ENCODE results near the gene ULK1. TPM values are rescaled to one million over a fixed set of nuclear protein-coding genes. Genes with fewer than 3 reads are reported as not detected.

ULK1 gene
- total and polyA plus RNA-seq, 2 of the 13 experiments (the other 11 are each of a cell fraction or from before 2014, with no cell fraction given): 2.8 to 10.1 TPM

DNA sequence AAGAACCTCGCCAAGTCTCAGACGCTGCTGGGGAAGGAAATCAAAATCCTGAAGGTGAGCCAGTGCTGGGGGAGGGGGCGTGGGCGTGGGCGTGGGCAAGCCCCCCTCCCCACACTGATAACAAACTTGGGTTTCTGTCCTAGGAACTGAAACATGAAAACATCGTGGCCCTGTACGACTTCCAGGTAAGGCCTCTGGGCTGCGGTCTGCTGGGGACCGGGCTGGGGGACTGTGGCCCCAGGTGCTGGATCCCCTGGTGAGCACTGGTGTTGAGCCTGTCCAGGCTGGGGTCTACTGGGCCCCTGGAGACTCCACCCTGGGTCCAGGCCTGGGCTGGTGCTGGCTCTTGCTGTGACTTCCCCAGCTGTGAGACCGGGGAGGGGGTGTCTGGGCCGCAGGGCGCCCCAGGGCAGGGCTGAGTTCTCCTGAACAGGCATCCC, 1.2 kb downstream of the ULK1 start:
- intact Hi-C loops (cut with micrococcal nuclease; ENCODE audit: unreplicated experiment): loop anchor here (1.0 to 10.0 kb wide), 2 partner anchors 35 to 61 kb away; no protein-coding TSS in a partner anchor
- ATAC-seq: peak; percentile 42
- DNase-seq (ENCODE audit: low spot score): no peak
- 2% methylated on average over 9 of the region's 12 CpGs for WGBS (ENCODE audit: low lambda C conversion rate)
- ChIA-PET CTCF (ENCODE audit: low intra/inter-chr PET ratio, low total read pairs) (no interaction called here), POLR2A (interaction anchor here (1.3 to 1.6 kb wide), 4 partner anchors 32 to 42 kb away, joined by 3 to 8 read pairs (median 6); no protein-coding TSS in a partner anchor)
- TSS peak; percentile 65 for BruUV-seq (replicated peaks)
- peak overlapping the region; percentile 66 to 82 (median 72) for H3K4me3 ChIP-seq (replicated peaks in 1 of 3; ENCODE audit: insufficient read depth in 1 of 3, low read depth in 2 of 3, low read length in 3 of 3)
- FAIRE-seq: no peak
- peaks cover 15% of the 10 kb centered on the region; the same call in 1 of the 2 replicates for H4K20me1 ChIP-seq (ENCODE audit: insufficient read depth, low read length)
- peaks cover 24% of the 10 kb centered on the region for H3K4me1 ChIP-seq (ENCODE audit: insufficient read depth, low read length)
- peak overlapping the region; percentile 89 for H3K4me2 ChIP-seq (ENCODE audit: low read depth, low read length)
- peak overlapping the region; percentile 79 for H3K27ac ChIP-seq (ENCODE audit: extremely low read length, insufficient read depth, low read length)
- in situ Hi-C loops (cut with HindIII; ENCODE audit: extremely low pct_ligation_motif_present, low pct_unique_long_range_greater_than_20kb): no loop called here
- H3K27me3 ChIP-seq (ENCODE audit: control insufficient read depth in 1 of 2, insufficient read depth in 2 of 2, low read length in 2 of 2): peaks cover 0 to 2% of the 10 kb centered on the region in 2 experiments; a peak in 3 of 5 replicates
- peak overlapping the region; percentile 74 for H3K9ac ChIP-seq (ENCODE audit: insufficient read depth, low read depth, low read length)
- peaks cover 9% of the 10 kb centered on the region for H3K79me2 ChIP-seq (ENCODE audit: insufficient read depth, low read length)
- no peaks in the 10 kb centered on the region for H3K9me3 ChIP-seq (ENCODE audit: low read length)
- H2AFZ ChIP-seq (ENCODE audit: low read length): no peak overlapping the region
- peaks cover 1 to 5% of the 10 kb centered on the region in 2 experiments; a peak in 3 of 5 replicates for H3K36me3 ChIP-seq (replicated peaks in 1 of 2; ENCODE audit: control insufficient read depth in 1 of 2, insufficient read depth in 2 of 2, low read length in 2 of 2)
- TF ChIP-seq, protein P1, sequence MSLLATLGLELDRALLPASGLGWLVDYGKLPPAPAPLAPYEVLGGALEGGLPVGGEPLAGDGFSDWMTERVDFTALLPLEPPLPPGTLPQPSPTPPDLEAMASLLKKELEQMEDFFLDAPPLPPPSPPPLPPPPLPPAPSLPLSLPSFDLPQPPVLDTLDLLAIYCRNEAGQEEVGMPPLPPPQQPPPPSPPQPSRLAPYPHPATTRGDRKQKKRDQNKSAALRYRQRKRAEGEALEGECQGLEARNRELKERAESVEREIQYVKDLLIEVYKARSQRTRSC (CRISPR knock-in tag; IDR thresholded peaks at IDR 0.05; ENCODE audit: low read depth): no peak
- TF ChIP-seq SIN3B (IDR thresholded peaks at IDR 0.05; ENCODE audit: low read length) (0 out of 2 replicates have a peak, but pooled peaks have one; percentile 41), ZBTB20 (CRISPR knock-in tag; IDR thresholded peaks at IDR 0.05; ENCODE audit: borderline replicate concordance, low read depth) (no peak), ZNF572 (CRISPR knock-in tag; IDR thresholded peaks at IDR 0.05) (peak; percentile 29; the same call in 1 of the 2 replicates), U2AF1 (optimal IDR thresholded peaks at IDR 0.05; ENCODE audit: low read depth, low read length) (peak; percentile 29), ZNF251 (CRISPR knock-in tag; IDR thresholded peaks at IDR 0.05) (0 out of 2 replicates have a peak, but pooled peaks have one; percentile 52), ZNF234 (CRISPR knock-in tag; conservative IDR thresholded peaks at IDR 0.05) (0 out of 2 replicates have a peak, but pooled peaks have one; percentile 72)
- TF ChIP-seq, protein P2, sequence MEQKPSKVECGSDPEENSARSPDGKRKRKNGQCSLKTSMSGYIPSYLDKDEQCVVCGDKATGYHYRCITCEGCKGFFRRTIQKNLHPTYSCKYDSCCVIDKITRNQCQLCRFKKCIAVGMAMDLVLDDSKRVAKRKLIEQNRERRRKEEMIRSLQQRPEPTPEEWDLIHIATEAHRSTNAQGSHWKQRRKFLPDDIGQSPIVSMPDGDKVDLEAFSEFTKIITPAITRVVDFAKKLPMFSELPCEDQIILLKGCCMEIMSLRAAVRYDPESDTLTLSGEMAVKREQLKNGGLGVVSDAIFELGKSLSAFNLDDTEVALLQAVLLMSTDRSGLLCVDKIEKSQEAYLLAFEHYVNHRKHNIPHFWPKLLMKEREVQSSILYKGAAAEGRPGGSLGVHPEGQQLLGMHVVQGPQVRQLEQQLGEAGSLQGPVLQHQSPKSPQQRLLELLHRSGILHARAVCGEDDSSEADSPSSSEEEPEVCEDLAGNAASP (CRISPR knock-in tag; IDR thresholded peaks at IDR 0.05; ENCODE audit: borderline replicate concordance): no peak
- TF ChIP-seq, protein P3, sequence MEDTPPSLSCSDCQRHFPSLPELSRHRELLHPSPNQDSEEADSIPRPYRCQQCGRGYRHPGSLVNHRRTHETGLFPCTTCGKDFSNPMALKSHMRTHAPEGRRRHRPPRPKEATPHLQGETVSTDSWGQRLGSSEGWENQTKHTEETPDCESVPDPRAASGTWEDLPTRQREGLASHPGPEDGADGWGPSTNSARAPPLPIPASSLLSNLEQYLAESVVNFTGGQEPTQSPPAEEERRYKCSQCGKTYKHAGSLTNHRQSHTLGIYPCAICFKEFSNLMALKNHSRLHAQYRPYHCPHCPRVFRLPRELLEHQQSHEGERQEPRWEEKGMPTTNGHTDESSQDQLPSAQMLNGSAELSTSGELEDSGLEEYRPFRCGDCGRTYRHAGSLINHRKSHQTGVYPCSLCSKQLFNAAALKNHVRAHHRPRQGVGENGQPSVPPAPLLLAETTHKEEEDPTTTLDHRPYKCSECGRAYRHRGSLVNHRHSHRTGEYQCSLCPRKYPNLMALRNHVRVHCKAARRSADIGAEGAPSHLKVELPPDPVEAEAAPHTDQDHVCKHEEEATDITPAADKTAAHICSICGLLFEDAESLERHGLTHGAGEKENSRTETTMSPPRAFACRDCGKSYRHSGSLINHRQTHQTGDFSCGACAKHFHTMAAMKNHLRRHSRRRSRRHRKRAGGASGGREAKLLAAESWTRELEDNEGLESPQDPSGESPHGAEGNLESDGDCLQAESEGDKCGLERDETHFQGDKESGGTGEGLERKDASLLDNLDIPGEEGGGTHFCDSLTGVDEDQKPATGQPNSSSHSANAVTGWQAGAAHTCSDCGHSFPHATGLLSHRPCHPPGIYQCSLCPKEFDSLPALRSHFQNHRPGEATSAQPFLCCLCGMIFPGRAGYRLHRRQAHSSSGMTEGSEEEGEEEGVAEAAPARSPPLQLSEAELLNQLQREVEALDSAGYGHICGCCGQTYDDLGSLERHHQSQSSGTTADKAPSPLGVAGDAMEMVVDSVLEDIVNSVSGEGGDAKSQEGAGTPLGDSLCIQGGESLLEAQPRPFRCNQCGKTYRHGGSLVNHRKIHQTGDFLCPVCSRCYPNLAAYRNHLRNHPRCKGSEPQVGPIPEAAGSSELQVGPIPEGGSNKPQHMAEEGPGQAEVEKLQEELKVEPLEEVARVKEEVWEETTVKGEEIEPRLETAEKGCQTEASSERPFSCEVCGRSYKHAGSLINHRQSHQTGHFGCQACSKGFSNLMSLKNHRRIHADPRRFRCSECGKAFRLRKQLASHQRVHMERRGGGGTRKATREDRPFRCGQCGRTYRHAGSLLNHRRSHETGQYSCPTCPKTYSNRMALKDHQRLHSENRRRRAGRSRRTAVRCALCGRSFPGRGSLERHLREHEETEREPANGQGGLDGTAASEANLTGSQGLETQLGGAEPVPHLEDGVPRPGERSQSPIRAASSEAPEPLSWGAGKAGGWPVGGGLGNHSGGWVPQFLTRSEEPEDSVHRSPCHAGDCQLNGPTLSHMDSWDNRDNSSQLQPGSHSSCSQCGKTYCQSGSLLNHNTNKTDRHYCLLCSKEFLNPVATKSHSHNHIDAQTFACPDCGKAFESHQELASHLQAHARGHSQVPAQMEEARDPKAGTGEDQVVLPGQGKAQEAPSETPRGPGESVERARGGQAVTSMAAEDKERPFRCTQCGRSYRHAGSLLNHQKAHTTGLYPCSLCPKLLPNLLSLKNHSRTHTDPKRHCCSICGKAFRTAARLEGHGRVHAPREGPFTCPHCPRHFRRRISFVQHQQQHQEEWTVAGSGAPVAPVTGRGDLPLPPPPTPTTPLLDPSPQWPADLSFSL (CRISPR knock-in tag; IDR thresholded peaks at IDR 0.05): 0 out of 2 replicates have a peak, but pooled peaks have one; percentile 27

Measured in HepG2 (cell line).